Measurements from ENCODE around the gene ARHGAP32.

DNA sequence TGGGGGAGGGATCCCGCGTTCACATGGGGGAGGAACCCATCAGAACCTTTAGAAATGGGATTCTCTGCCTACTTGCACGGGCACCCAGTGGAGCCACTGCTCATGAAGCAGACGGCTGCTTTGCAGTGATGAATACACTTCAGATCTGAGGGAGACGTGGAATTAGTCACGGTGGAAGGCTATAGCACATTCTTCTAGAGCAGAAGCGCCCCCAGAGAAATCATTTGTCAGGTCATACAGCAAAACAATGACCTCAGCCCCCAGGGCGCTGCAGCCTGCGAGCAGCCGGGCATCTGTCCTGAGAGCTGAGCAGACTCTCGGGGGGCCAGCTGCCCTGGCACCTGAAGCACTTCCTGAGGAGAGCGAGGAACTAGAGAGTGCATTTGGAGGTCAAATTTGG lies 262.1 kb downstream of the ARHGAP32 start:
- TF ChIP-seq, protein P1, sequence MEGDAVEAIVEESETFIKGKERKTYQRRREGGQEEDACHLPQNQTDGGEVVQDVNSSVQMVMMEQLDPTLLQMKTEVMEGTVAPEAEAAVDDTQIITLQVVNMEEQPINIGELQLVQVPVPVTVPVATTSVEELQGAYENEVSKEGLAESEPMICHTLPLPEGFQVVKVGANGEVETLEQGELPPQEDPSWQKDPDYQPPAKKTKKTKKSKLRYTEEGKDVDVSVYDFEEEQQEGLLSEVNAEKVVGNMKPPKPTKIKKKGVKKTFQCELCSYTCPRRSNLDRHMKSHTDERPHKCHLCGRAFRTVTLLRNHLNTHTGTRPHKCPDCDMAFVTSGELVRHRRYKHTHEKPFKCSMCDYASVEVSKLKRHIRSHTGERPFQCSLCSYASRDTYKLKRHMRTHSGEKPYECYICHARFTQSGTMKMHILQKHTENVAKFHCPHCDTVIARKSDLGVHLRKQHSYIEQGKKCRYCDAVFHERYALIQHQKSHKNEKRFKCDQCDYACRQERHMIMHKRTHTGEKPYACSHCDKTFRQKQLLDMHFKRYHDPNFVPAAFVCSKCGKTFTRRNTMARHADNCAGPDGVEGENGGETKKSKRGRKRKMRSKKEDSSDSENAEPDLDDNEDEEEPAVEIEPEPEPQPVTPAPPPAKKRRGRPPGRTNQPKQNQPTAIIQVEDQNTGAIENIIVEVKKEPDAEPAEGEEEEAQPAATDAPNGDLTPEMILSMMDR (IDR thresholded peaks at IDR 0.05 in 2 of 3, conservative IDR thresholded peaks at IDR 0.05 in 1 of 3; ENCODE audit: borderline replicate concordance in 1 of 3, insufficient read depth in 1 of 3, low read depth in 2 of 3, low read length in 2 of 3), result no peak
- TF ChIP-seq ZNF274 (IDR thresholded peaks at IDR 0.05; ENCODE audit: low read depth, low read length) (no peak), EZH2 (IDR thresholded peaks at IDR 0.05) (no peak), POLR2AphosphoS5 (IDR thresholded peaks at IDR 0.05; ENCODE audit: low read depth, low read length) (no peak), SP1 (IDR thresholded peaks at IDR 0.05; ENCODE audit: low read depth) (no peak)
- TF ChIP-seq, protein P2, sequence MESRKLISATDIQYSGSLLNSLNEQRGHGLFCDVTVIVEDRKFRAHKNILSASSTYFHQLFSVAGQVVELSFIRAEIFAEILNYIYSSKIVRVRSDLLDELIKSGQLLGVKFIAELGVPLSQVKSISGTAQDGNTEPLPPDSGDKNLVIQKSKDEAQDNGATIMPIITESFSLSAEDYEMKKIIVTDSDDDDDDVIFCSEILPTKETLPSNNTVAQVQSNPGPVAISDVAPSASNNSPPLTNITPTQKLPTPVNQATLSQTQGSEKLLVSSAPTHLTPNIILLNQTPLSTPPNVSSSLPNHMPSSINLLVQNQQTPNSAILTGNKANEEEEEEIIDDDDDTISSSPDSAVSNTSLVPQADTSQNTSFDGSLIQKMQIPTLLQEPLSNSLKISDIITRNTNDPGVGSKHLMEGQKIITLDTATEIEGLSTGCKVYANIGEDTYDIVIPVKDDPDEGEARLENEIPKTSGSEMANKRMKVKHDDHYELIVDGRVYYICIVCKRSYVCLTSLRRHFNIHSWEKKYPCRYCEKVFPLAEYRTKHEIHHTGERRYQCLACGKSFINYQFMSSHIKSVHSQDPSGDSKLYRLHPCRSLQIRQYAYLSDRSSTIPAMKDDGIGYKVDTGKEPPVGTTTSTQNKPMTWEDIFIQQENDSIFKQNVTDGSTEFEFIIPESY (IDR thresholded peaks at IDR 0.05; ENCODE audit: extremely low read depth, insufficient replicate concordance, low read length), result no peak
